K562 (cell line): ENCODE measurements around the gene PHKA2. TPM values are rescaled to one million over a fixed set of nuclear protein-coding genes. Genes with fewer than 3 reads are reported as not detected.

Source experiments
- ATAC-seq: fragments of 200-7000 bp; cut with Tn5 transposase; 3 replicates; pipeline ENCODE4 v1.9.1; 2020; ENCODE audit warnings: moderate library complexity
- BruUV-seq: library from RNA; stranded (reverse); fragments of 400-500 nt; replicated peaks from 2 replicates; lab custom pipeline; 2021; lab: Mats Ljungman, UMichigan
- CTCF ChIA-PET: fragments of 300-600 bp; formaldehyde crosslinking; extraction: SDS; loops from one replicate; lab custom pipeline; 2021; ENCODE audit warnings: low intra/inter-chr PET ratio; lab: Yijun Ruan, JAX
- POLR2A ChIA-PET: fragments of 300-600, 350-650 bp; sonication (Branson Sonifier 250); formaldehyde crosslinking; extraction: SDS; loops from one replicate; lab custom pipeline; 2021; ENCODE audit warnings: antibody characterized with exemption, inconsistent platforms; lab: Yijun Ruan, JAX
- DNase-seq, 4 experiments: peaks; one replicate each; pipeline versions ENCODE4 v3.0.0 to v3.0.0-alpha.2; 2011 to 2018; ENCODE audit warnings: low spot score in 3 of 4, mixed read lengths in 3 of 4; ENCODE audit errors: extremely low read depth in 1 of 4
- FAIRE-seq: peaks from 2 replicates; lab custom pipeline; 2011; peaks lifted over from hg19 to GRCh38; lab: Jason Lieb, UNC
- H2AFZ ChIP-seq: 2 replicates; pipeline ENCODE4 v1.6.0; 2011; ENCODE audit warnings: low read depth, low read length, control low read depth, inconsistent platforms
- H3K27ac ChIP-seq: fragments of 200-600 bp; 3 replicates; pipeline ENCODE4 v1.8.0; 2011; ENCODE audit warnings: low read depth, mild to moderate bottlenecking, control low read depth, inconsistent platforms, low read length, moderate library complexity, mixed read lengths; ENCODE audit errors: extremely low read depth
- H3K27me3 ChIP-seq, 2 experiments: fragments of 300-600 bp in 1 of 2; 2 replicates in 1 of 2; 3 replicates in 1 of 2; pipeline versions ENCODE4 v1.6.0 to v1.8.0; 2011; ENCODE audit warnings: inconsistent platforms in 2 of 2, low read length in 2 of 2, mild to moderate bottlenecking in 1 of 2, mixed read lengths in 1 of 2, moderate library complexity in 1 of 2; ENCODE audit not compliant: control insufficient read depth in 2 of 2, insufficient read depth in 2 of 2
- H3K36me3 ChIP-seq: fragments of 300-600 bp; 3 replicates; pipeline ENCODE4 v1.8.0; 2011; ENCODE audit warnings: mild to moderate bottlenecking, low read length, inconsistent platforms; ENCODE audit not compliant: control insufficient read depth, insufficient read depth
- H3K4me1 ChIP-seq, 2 experiments: fragments of 200-600 bp in 1 of 2; replicated peaks in 1 of 2; 2 replicates in 1 of 2; 3 replicates in 1 of 2; pipeline versions ENCODE4 v1.5.1 to v1.8.0; 2011; ENCODE audit warnings: inconsistent platforms in 2 of 2, low read length in 2 of 2, mild to moderate bottlenecking in 1 of 2, mixed read lengths in 1 of 2, moderate library complexity in 1 of 2; ENCODE audit not compliant: control insufficient read depth in 2 of 2, insufficient read depth in 2 of 2
- H3K4me2 ChIP-seq: 2 replicates; pipeline ENCODE4 v1.6.1; 2011; ENCODE audit warnings: low read length, control low read depth, inconsistent platforms, mixed read lengths; ENCODE audit not compliant: insufficient read depth
- H3K4me3 ChIP-seq: fragments of 200-600 bp; sonication (generic), shearing (Covaris generic); 2 replicates; pipeline ENCODE4 v1.5.1; 2016; ENCODE audit warnings: control low read depth, inconsistent platforms
- H3K79me2 ChIP-seq: fragments of 200-600 bp; 3 replicates; pipeline ENCODE4 v1.8.0; 2011; ENCODE audit warnings: low read length, inconsistent platforms; ENCODE audit not compliant: control insufficient read depth, insufficient read depth
- H3K9ac ChIP-seq, 2 experiments: 2 replicates each; pipeline versions ENCODE4 v1.6.0 to v1.6.1; 2011; ENCODE audit warnings: low read depth in 2 of 2, low read length in 2 of 2, control low read depth in 1 of 2, inconsistent platforms in 1 of 2, mild to moderate bottlenecking in 1 of 2, mixed read lengths in 1 of 2; ENCODE audit not compliant: insufficient read depth in 1 of 2
- H3K9me1 ChIP-seq: one replicate; pipeline ENCODE4 v1.6.0; 2011; ENCODE audit warnings: inconsistent platforms, mild to moderate bottlenecking, low read length, moderate library complexity; ENCODE audit not compliant: control insufficient read depth, insufficient read depth
- H3K9me3 ChIP-seq: replicated peaks from 2 replicates; pipeline ENCODE4 v1.5.1; 2011; ENCODE audit warnings: low read depth, low read length, inconsistent platforms; ENCODE audit not compliant: control insufficient read depth, insufficient read depth
- H4K20me1 ChIP-seq: replicated peaks from 2 replicates; pipeline ENCODE4 v1.6.1; 2011; ENCODE audit warnings: low read length, inconsistent platforms, mixed read lengths; ENCODE audit not compliant: control insufficient read depth, insufficient read depth
- NR0B1 ChIP-seq: fragments of 450-650 bp; IDR thresholded peaks from one replicate; pipeline ENCODE4 v1.6.1; 2018; ENCODE audit warnings: mild to moderate bottlenecking, moderate library complexity; ENCODE audit not compliant: partially characterized antibody
- PHB2 ChIP-seq: fragments of 450-650 bp; IDR thresholded peaks from 2 replicates; pipeline ENCODE4 v1.6.1; 2017; ENCODE audit warnings: low read depth
- ZC3H11A ChIP-seq: IDR thresholded peaks from 2 replicates; pipeline ENCODE4 v1.6.1; 2012; ENCODE audit warnings: low read depth, low read length, improper control_type of control experiment
- ZNF318 ChIP-seq, 2 experiments: fragments of 450-650 bp; IDR thresholded peaks; 2 replicates each; pipeline ENCODE4 v1.6.1; 2016; ENCODE audit warnings: mild to moderate bottlenecking in 2 of 2, borderline replicate concordance in 1 of 2, low read depth in 1 of 2, moderate library complexity in 1 of 2
- ZSCAN29 ChIP-seq: fragments of 450-650 bp; IDR thresholded peaks from 2 replicates; pipeline ENCODE4 v1.6.1; 2017
- WGBS: fragments of 100-300 bp; shearing (Covaris generic); methylation state at CpG from one replicate; pipeline ENCODE4 v1.1.6; 2016; ENCODE audit warnings: low coverage, mixed read lengths; ENCODE audit not compliant: insufficient coverage; ENCODE audit errors: missing lambda C conversion rate; 5-methylcytosine and 5-hydroxymethylcytosine counted together
- in situ Hi-C: fragments of 300-500 bp; cut with MboI; formaldehyde crosslinking; loops from 4 replicates; pipeline ENCODE4 v1.15.0; 2018; ENCODE audit warnings: inconsistent platforms, mixed read lengths
- intact Hi-C: fragments of 100-400 bp; cut with micrococcal nuclease; formaldehyde crosslinking; loops from 2 replicates; pipeline ENCODE4 v1.14.2; 2022
- polyA plus RNA-seq, 8 experiments: library from polyadenylated mRNA; depleted of rRNA in 4 of 8; stranded (reverse) in 5 of 8; unstranded in 3 of 8; fragments of >200 nt; fragmentation: Nextera tagmentation in 2 of 8; fragmentation: Illumina TruSeq in 1 of 8; extraction: Ambion mirVana in 2 of 8; extraction: Trizol in 1 of 8; gene quantifications; 2 replicates each; pipeline versions ENCODE4 v1.2.1 to v1.2.3, GENCODE V29; 2011 to 2014; ENCODE audit warnings: inconsistent platforms in 1 of 8, missing spikeins in 1 of 8
- total RNA-seq, 7 experiments: library from RNA; depleted of rRNA in 6 of 7; stranded (reverse); fragments of >200 nt in 6 of 7; fragmentation: Illumina TruSeq in 2 of 7; extraction: Trizol in 2 of 7; gene quantifications; 2 replicates each; pipeline versions ENCODE4 v1.2.1 to v1.2.3, GENCODE V29; 2011 to 2021; ENCODE audit warnings: low replicate concordance in 1 of 7

The PHKA2 gene
- total and polyA plus RNA-seq, 9 of the 15 experiments (the other 6 are each of a cell fraction or from before 2014, with no cell fraction given) = 2.8 to 33.1 (median 20.3) TPM

GRCh38 chrX:18856645-18856997, 127.3 kb downstream of the PHKA2 start:
- BruUV-seq = no TSS peak
- Histone ChIP-seq H3K27ac (no peak overlapping the region), H3K9me1 (no peaks in the 10 kb centered on the region), H3K27me3 (peaks cover 4 to 12% of the 10 kb centered on the region in 2 experiments; a peak in 3 of 5 replicates), H3K9me3 (no peaks in the 10 kb centered on the region), H4K20me1 (no peaks in the 10 kb centered on the region), H3K79me2 (no peaks in the 10 kb centered on the region), H3K4me3 (no peak overlapping the region), H3K4me1 (no peaks in the 10 kb centered on the region), H3K36me3 (no peaks in the 10 kb centered on the region), H2AFZ (no peak overlapping the region), H3K4me2 (no peak overlapping the region), H3K9ac (no peak overlapping the region)
- ChIA-PET CTCF (no interaction called here), POLR2A (no interaction called here)
- intact Hi-C loops (no loop called here), in situ Hi-C loops (no loop called here)
- 0% methylated on average over 1 of the region's 1 CpG for WGBS
- no peak for ATAC-seq
- TF ChIP-seq ZC3H11A = no peak
- DNase-seq = no peak
- no peak for FAIRE-seq

GRCh38 chrX:18855919-18856644, 127.8 kb downstream of the PHKA2 start:
- H3K4me1 ChIP-seq = no peaks in the 10 kb centered on the region
- H3K9me3 ChIP-seq = no peaks in the 10 kb centered on the region
- H3K79me2 ChIP-seq = no peaks in the 10 kb centered on the region
- no peak overlapping the region for H3K4me2 ChIP-seq
- H3K4me3 ChIP-seq = no peak overlapping the region
- CTCF ChIA-PET = no interaction called here
- POLR2A ChIA-PET = no interaction called here
- no peak overlapping the region for H3K9ac ChIP-seq
- BruUV-seq = no TSS peak
- DNase-seq = no peak
- H4K20me1 ChIP-seq = no peaks in the 10 kb centered on the region
- intact Hi-C loops (no loop called here), in situ Hi-C loops (no loop called here)
- FAIRE-seq = no peak
- 0% methylated on average over 1 of the region's 1 CpG for WGBS
- no peak overlapping the region for H3K27ac ChIP-seq
- peaks cover 4 to 12% of the 10 kb centered on the region in 2 experiments; a peak in 3 of 5 replicates for H3K27me3 ChIP-seq
- no peaks in the 10 kb centered on the region for H3K9me1 ChIP-seq
- no peaks in the 10 kb centered on the region for H3K36me3 ChIP-seq
- ATAC-seq = no peak
- H2AFZ ChIP-seq = no peak overlapping the region
- TF ChIP-seq ZSCAN29 = no peak
- no peak for TF ChIP-seq ZNF318 (IDR thresholded peaks at IDR 0.05; ENCODE audit: borderline replicate concordance in 1 of 2, low read depth in 1 of 2)
- TF ChIP-seq NR0B1 = no peak
- TF ChIP-seq PHB2 = no peak
